H1 (cell line): ENCODE measurements around the gene RPA3.

Experiments used
- BACH1 ChIP-seq: IDR thresholded peaks from 2 replicates; pipeline ENCODE4 v1.6.1; 2012; ENCODE audit warnings: low read length, improper control_type of control experiment
- BCL11A ChIP-seq, 2 experiments: IDR thresholded peaks; one replicate each; pipeline ENCODE4 v1.6.1; 2011; ENCODE audit warnings: low read depth in 2 of 2, low read length in 2 of 2, mild to moderate bottlenecking in 2 of 2
- CEBPB ChIP-seq: IDR thresholded peaks from 2 replicates; pipeline ENCODE4 v1.6.1; 2012; ENCODE audit warnings: low read depth, low read length
- GABPA ChIP-seq: IDR thresholded peaks from 2 replicates; pipeline ENCODE4 v1.6.1; 2011; ENCODE audit warnings: mild to moderate bottlenecking, low read length, moderate library complexity, borderline replicate concordance; ENCODE audit not compliant: insufficient read depth
- JUND ChIP-seq: IDR thresholded peaks from 2 replicates; pipeline ENCODE4 v1.6.1; 2011; ENCODE audit warnings: mild to moderate bottlenecking, improper control_type of control experiment, low read length
- TCF12 ChIP-seq: IDR thresholded peaks from 2 replicates; pipeline ENCODE4 v1.6.1; 2011; ENCODE audit warnings: low read depth, mild to moderate bottlenecking, low read length
- ZNF274 ChIP-seq: IDR thresholded peaks from 2 replicates; pipeline ENCODE4 v1.7.0; 2012; ENCODE audit warnings: low read length, borderline replicate concordance; ENCODE audit errors: extremely low read depth
- TF ChIP-seq, protein P1 (sequence below), 3 experiments: IDR thresholded peaks; 1 replicate in 2 of 3; 2 replicates in 1 of 3; pipeline versions ENCODE4 v1.5.1 to v1.6.1; 2011; ENCODE audit warnings: low read length in 3 of 3, mild to moderate bottlenecking in 3 of 3, inconsistent platforms in 2 of 3, low read depth in 1 of 3, moderate library complexity in 1 of 3; ENCODE audit not compliant: insufficient read depth in 1 of 3; ENCODE audit errors: control extremely low read depth in 1 of 3

GRCh38 chr7:7706101-7706511, 12.3 kb downstream of the RPA3 start:
- TF ChIP-seq, protein P1, sequence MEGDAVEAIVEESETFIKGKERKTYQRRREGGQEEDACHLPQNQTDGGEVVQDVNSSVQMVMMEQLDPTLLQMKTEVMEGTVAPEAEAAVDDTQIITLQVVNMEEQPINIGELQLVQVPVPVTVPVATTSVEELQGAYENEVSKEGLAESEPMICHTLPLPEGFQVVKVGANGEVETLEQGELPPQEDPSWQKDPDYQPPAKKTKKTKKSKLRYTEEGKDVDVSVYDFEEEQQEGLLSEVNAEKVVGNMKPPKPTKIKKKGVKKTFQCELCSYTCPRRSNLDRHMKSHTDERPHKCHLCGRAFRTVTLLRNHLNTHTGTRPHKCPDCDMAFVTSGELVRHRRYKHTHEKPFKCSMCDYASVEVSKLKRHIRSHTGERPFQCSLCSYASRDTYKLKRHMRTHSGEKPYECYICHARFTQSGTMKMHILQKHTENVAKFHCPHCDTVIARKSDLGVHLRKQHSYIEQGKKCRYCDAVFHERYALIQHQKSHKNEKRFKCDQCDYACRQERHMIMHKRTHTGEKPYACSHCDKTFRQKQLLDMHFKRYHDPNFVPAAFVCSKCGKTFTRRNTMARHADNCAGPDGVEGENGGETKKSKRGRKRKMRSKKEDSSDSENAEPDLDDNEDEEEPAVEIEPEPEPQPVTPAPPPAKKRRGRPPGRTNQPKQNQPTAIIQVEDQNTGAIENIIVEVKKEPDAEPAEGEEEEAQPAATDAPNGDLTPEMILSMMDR (IDR thresholded peaks at IDR 0.05; ENCODE audit: control extremely low read depth in 1 of 3, insufficient read depth in 1 of 3, low read depth in 1 of 3, low read length in 3 of 3), result no peak
- TF ChIP-seq BACH1, result no peak
- TF ChIP-seq ZNF274, result no peak
- TF ChIP-seq BCL11A (IDR thresholded peaks at IDR 0.05; ENCODE audit: low read depth in 2 of 2, low read length in 2 of 2), result no peak
- no peak for TF ChIP-seq TCF12
- TF ChIP-seq CEBPB, result no peak
- TF ChIP-seq GABPA, result no peak
- no peak for TF ChIP-seq JUND
